CD4-positive, alpha-beta T cell treated with Interleukin-17A for 1 hour (primary cell): ENCODE measurements around the gene NEB.

Source experiments
- DNase-seq: peaks from one replicate; pipeline ENCODE4 v3.0.0-alpha.2; 2020

Gene NEB

GRCh38 chr2:151733771-151734672 lies at the start of gene NEB:
NEB (minus strand) TSS chr2:151734476; CDS start chr2:151733156, 1,320 bp downstream.
- DNase-seq = no peak

GRCh38 chr2:151783133-151783520 lies 48.9 kb upstream of the NEB start:
- no peak for DNase-seq

GRCh38 chr2:151782378-151783132 lies 48.3 kb upstream of the NEB start:
- DNase-seq = no peak

GRCh38 chr2:151781642-151782041 lies 47.4 kb upstream of the NEB start:
- DNase-seq = no peak

- no peak for DNase-seq
Measured at GRCh38 chr2:151780938-151781337, 46.7 kb upstream of the NEB start.

GRCh38 chr2:151777935-151778334 lies 43.7 kb upstream of the NEB start:
- DNase-seq = no peak

- DNase-seq = no peak
Measured at GRCh38 chr2:151777487-151777886, 43.2 kb upstream of the NEB start.

GRCh38 chr2:151776367-151776766 lies 42.1 kb upstream of the NEB start:
- DNase-seq = no peak

GRCh38 chr2:151775057-151775740 lies 40.9 kb upstream of the NEB start:
- DNase-seq = no peak

GRCh38 chr2:151774506-151774905 lies 40.2 kb upstream of the NEB start:
- no peak for DNase-seq

GRCh38 chr2:151771599-151772358 lies 37.5 kb upstream of the NEB start:
- no peak for DNase-seq

- no peak for DNase-seq
Measured at GRCh38 chr2:151770995-151771394, 36.7 kb upstream of the NEB start.

- DNase-seq = no peak
Measured at GRCh38 chr2:151769606-151770005, 35.3 kb upstream of the NEB start.

GRCh38 chr2:151767536-151767935 lies 33.3 kb upstream of the NEB start:
- DNase-seq = no peak

- DNase-seq = no peak
Measured at GRCh38 chr2:151766437-151767153, 32.3 kb upstream of the NEB start.

GRCh38 chr2:151765760-151766410 lies 31.6 kb upstream of the NEB start:
- no peak for DNase-seq

- DNase-seq = no peak
Measured at GRCh38 chr2:151762694-151763093, 28.4 kb upstream of the NEB start.

GRCh38 chr2:151761687-151762086 lies 27.4 kb upstream of the NEB start:
- DNase-seq = no peak

GRCh38 chr2:151761193-151761592 lies 26.9 kb upstream of the NEB start:
- DNase-seq = no peak

GRCh38 chr2:151760139-151760650 lies 25.9 kb upstream of the NEB start:
- no peak for DNase-seq

GRCh38 chr2:151758744-151759143 lies 24.5 kb upstream of the NEB start:
- DNase-seq = no peak
